IMR-90 (cell line): Measurements from ENCODE around the gene NR5A1. TPM values are rescaled to one million over a fixed set of nuclear protein-coding genes. Genes with fewer than 3 reads are reported as not detected.

Source experiments
- ATAC-seq: fragments of 200-7000 bp; cut with Tn5 transposase; 2 replicates; pipeline ENCODE4 v1.9.1; 2020; ENCODE audit warnings: low read depth, mild to moderate bottlenecking, moderate library complexity
- BruUV-seq: library from RNA; stranded (reverse); fragments of 400-500 nt; replicated peaks from 2 replicates; lab custom pipeline; 2021; lab: Mats Ljungman, UMichigan
- CTCF ChIA-PET: fragments of 300-600 bp; formaldehyde crosslinking; extraction: SDS; loops from one replicate; lab custom pipeline; 2021; ENCODE audit warnings: antibody characterized with exemption; lab: Yijun Ruan, JAX
- POLR2A ChIA-PET: fragments of 300-600 bp; sonication (Branson Sonifier 250); formaldehyde crosslinking; loops from one replicate; lab custom pipeline; 2022; ENCODE audit warnings: antibody characterized with exemption; ENCODE audit not compliant: unreplicated experiment; lab: Charles Lee
- DNase-seq: peaks from one replicate; pipeline ENCODE4 v3.0.0; 2013
- H2AFZ ChIP-seq: replicated peaks from 2 replicates; pipeline ENCODE3; 2013; ENCODE audit warnings: low read length, mild to moderate bottlenecking; ENCODE audit not compliant: poor library complexity
- H2AK5ac ChIP-seq: 2 replicates; pipeline ENCODE4 v1.6.1; 2013; ENCODE audit warnings: low read depth, low read length, inconsistent platforms
- H2AK9ac ChIP-seq: replicated peaks from 2 replicates; pipeline ENCODE3; 2013; ENCODE audit warnings: mild to moderate bottlenecking, low read depth, low read length, moderate library complexity; ENCODE audit not compliant: poor library complexity
- H2BK120ac ChIP-seq: 2 replicates; pipeline ENCODE4 v1.6.1; 2013; ENCODE audit warnings: low read depth, low read length, inconsistent platforms
- H2BK15ac ChIP-seq: 3 replicates; pipeline ENCODE4 v1.6.1; 2013; ENCODE audit warnings: low read depth, low read length, inconsistent platforms
- H2BK20ac ChIP-seq: 2 replicates; pipeline ENCODE4 v1.6.1; 2013; ENCODE audit warnings: low read depth, mild to moderate bottlenecking, inconsistent platforms, low read length, moderate library complexity
- H2BK5ac ChIP-seq: 2 replicates; pipeline ENCODE4 v1.6.1; 2013; ENCODE audit warnings: mild to moderate bottlenecking, low read depth, low read length, inconsistent platforms; ENCODE audit not compliant: poor library complexity, severe bottlenecking
- H3K14ac ChIP-seq: replicated peaks from 2 replicates; pipeline ENCODE4 v1.6.1; 2013; ENCODE audit warnings: low read depth, low read length, inconsistent platforms
- H3K18ac ChIP-seq: 2 replicates; pipeline ENCODE4 v1.6.1; 2013; ENCODE audit warnings: low read depth, low read length, control low read depth
- H3K23ac ChIP-seq: 2 replicates; pipeline ENCODE4 v1.6.1; 2013; ENCODE audit warnings: low read depth, low read length, inconsistent platforms
- H3K27ac ChIP-seq: 2 replicates; pipeline ENCODE4 v1.5.1; 2013; ENCODE audit warnings: mild to moderate bottlenecking, control low read depth, low read length; ENCODE audit not compliant: insufficient read depth
- H3K27me3 ChIP-seq: 2 replicates; pipeline ENCODE4 v1.6.1; 2013; ENCODE audit warnings: low read length; ENCODE audit not compliant: control insufficient read depth, insufficient read depth
- H3K36me3 ChIP-seq: 2 replicates; pipeline ENCODE4 v1.6.1; 2013; ENCODE audit warnings: low read length, mixed read lengths; ENCODE audit not compliant: control insufficient read depth, insufficient read depth
- H3K4ac ChIP-seq: 2 replicates; pipeline ENCODE4 v1.6.1; 2013; ENCODE audit warnings: low read depth, low read length, inconsistent platforms
- H3K4me1 ChIP-seq: 2 replicates; pipeline ENCODE4 v1.6.1; 2013; ENCODE audit warnings: low read length, mixed read lengths; ENCODE audit not compliant: control insufficient read depth, insufficient read depth
- H3K4me2 ChIP-seq: 2 replicates; pipeline ENCODE4 v1.6.1; 2013; ENCODE audit warnings: low read depth, mild to moderate bottlenecking, control low read depth, low read length, moderate library complexity
- H3K4me3 ChIP-seq: 2 replicates; pipeline ENCODE4 v1.5.1; 2013; ENCODE audit warnings: low read depth, mild to moderate bottlenecking, control low read depth, low read length, moderate library complexity; ENCODE audit not compliant: insufficient read depth
- H3K56ac ChIP-seq: 2 replicates; pipeline ENCODE4 v1.6.1; 2013; ENCODE audit warnings: low read length, inconsistent platforms; ENCODE audit not compliant: insufficient read depth; ENCODE audit errors: extremely low read depth
- H3K79me1 ChIP-seq, 2 experiments: 2 replicates each; pipeline ENCODE4 v1.6.1; 2013; ENCODE audit warnings: low read length in 2 of 2, inconsistent platforms in 1 of 2, low read depth in 1 of 2
- H3K9ac ChIP-seq: 2 replicates; pipeline ENCODE4 v1.6.1; 2013; ENCODE audit warnings: low read depth, low read length, control low read depth
- H3K9me1 ChIP-seq: 2 replicates; pipeline ENCODE4 v1.6.1; 2013; ENCODE audit warnings: low read length, inconsistent platforms; ENCODE audit not compliant: insufficient read depth
- H3K9me3 ChIP-seq: 2 replicates; pipeline ENCODE4 v1.6.1; 2013; ENCODE audit warnings: low read length; ENCODE audit not compliant: control insufficient read depth, insufficient read depth
- H4K20me1 ChIP-seq: 2 replicates; pipeline ENCODE4 v1.6.1; 2013; ENCODE audit warnings: low read length, inconsistent platforms; ENCODE audit not compliant: insufficient read depth
- H4K5ac ChIP-seq: 2 replicates; pipeline ENCODE4 v1.6.1; 2013; ENCODE audit warnings: mild to moderate bottlenecking, low read depth, low read length, control low read depth
- H4K8ac ChIP-seq, 2 experiments: 2 replicates each; pipeline ENCODE4 v1.6.1; 2013; ENCODE audit warnings: low read depth in 2 of 2, low read length in 2 of 2, control low read depth in 1 of 2, inconsistent platforms in 1 of 2
- H4K91ac ChIP-seq: 2 replicates; pipeline ENCODE4 v1.6.1; 2013; ENCODE audit warnings: low read depth, low read length, inconsistent platforms; ENCODE audit not compliant: insufficient read depth
- BHLHE40 ChIP-seq: fragments of 150-350 bp; IDR thresholded peaks from 2 replicates; pipeline ENCODE4 v1.6.1; 2016; ENCODE audit warnings: mild to moderate bottlenecking, low read depth, low read length
- CEBPB ChIP-seq: IDR thresholded peaks from 2 replicates; pipeline ENCODE4 v1.6.1; 2012; ENCODE audit warnings: low read depth, low read length, improper control_type of control experiment
- CHD1 ChIP-seq: IDR thresholded peaks from 2 replicates; pipeline ENCODE4 v1.6.1; 2012; ENCODE audit warnings: low read depth, low read length, improper control_type of control experiment
- ELK1 ChIP-seq: fragments of 150-350 bp; IDR thresholded peaks from 2 replicates; pipeline ENCODE4 v1.6.1; 2016; ENCODE audit warnings: low read depth, mild to moderate bottlenecking, low read length, moderate library complexity, borderline replicate concordance
- FOS ChIP-seq: fragments of 150-350 bp; IDR thresholded peaks from 2 replicates; pipeline ENCODE4 v1.6.1; 2016; ENCODE audit warnings: low read depth, low read length
- MAFK ChIP-seq: IDR thresholded peaks from 2 replicates; pipeline ENCODE4 v1.6.1; 2012; ENCODE audit warnings: low read depth, low read length, improper control_type of control experiment
- MAZ ChIP-seq: IDR thresholded peaks from 2 replicates; pipeline ENCODE4 v1.6.1; 2012; ENCODE audit warnings: low read depth, mild to moderate bottlenecking, low read length, improper control_type of control experiment, moderate library complexity, borderline replicate concordance
- MXI1 ChIP-seq: IDR thresholded peaks from 2 replicates; pipeline ENCODE4 v1.6.1; 2012; ENCODE audit warnings: low read depth, mild to moderate bottlenecking, low read length, moderate library complexity, borderline replicate concordance
- NFE2L2 ChIP-seq: fragments of 150-350 bp; IDR thresholded peaks from 2 replicates; pipeline ENCODE4 v1.6.1; 2016; ENCODE audit warnings: low read depth, mild to moderate bottlenecking, low read length
- POLR2A ChIP-seq: IDR thresholded peaks from 2 replicates; pipeline ENCODE4 v1.6.1; 2012; ENCODE audit warnings: mild to moderate bottlenecking, low read depth, low read length
- RAD21 ChIP-seq: IDR thresholded peaks from 2 replicates; pipeline ENCODE4 v1.6.1; 2012; ENCODE audit warnings: low read length, improper control_type of control experiment
- RCOR1 ChIP-seq: IDR thresholded peaks from 2 replicates; pipeline ENCODE4 v1.6.1; 2012; ENCODE audit warnings: mild to moderate bottlenecking, low read length, improper control_type of control experiment; ENCODE audit not compliant: insufficient replicate concordance
- RFX5 ChIP-seq: IDR thresholded peaks from 2 replicates; pipeline ENCODE4 v1.8.0; 2012; ENCODE audit warnings: low read depth, mild to moderate bottlenecking, low read length, moderate library complexity
- SMC3 ChIP-seq: fragments of 150-350 bp; IDR thresholded peaks from 2 replicates; pipeline ENCODE4 v1.6.1; 2016; ENCODE audit warnings: low read depth, mild to moderate bottlenecking, antibody characterized with exemption, low read length, moderate library complexity
- WGBS, 2 experiments: methylation state at CpG; one replicate each; pipeline versions ENCODE4 v1.1.5 to v1.1.7; 2013; ENCODE audit warnings: missing lambda C conversion rate in 2 of 2; ENCODE audit not compliant: insufficient read length in 1 of 2; ENCODE audit errors: extremely low coverage in 2 of 2; 5-methylcytosine and 5-hydroxymethylcytosine counted together
- dilution Hi-C: fragments of 300-500 bp; cut with HindIII; formaldehyde crosslinking; loops from one replicate; pipeline ENCODE4 v1.14.3; 2018; ENCODE audit warnings: low sequenced_read_pairs; ENCODE audit not compliant: unreplicated experiment
- in situ Hi-C: fragments of 300-500 bp; cut with MboI; formaldehyde crosslinking; loops from 3 replicates; pipeline ENCODE4 v1.14.3; 2019; ENCODE audit warnings: low sequenced_read_pairs, inconsistent platforms, mixed read lengths
- intact Hi-C: fragments of 100-400 bp; cut with micrococcal nuclease; formaldehyde crosslinking; loops from 2 replicates; pipeline ENCODE4 v1.10.0; 2022
- polyA plus RNA-seq, 3 experiments: library from polyadenylated mRNA; depleted of rRNA; stranded (reverse); fragments of >200 nt; gene quantifications; 2 replicates each; pipeline ENCODE4 v1.2.3, GENCODE V29; 2012; ENCODE audit warnings: low replicate concordance in 1 of 3
- total RNA-seq: library from RNA; depleted of rRNA; stranded (reverse); fragments of >200 nt; gene quantifications from 2 replicates; pipeline ENCODE4 v1.2.3, GENCODE V29; 2012
- TF ChIP-seq, protein P1 (sequence below): fragments of 150-350 bp; IDR thresholded peaks from 2 replicates; pipeline ENCODE4 v1.6.1; 2017; ENCODE audit warnings: mild to moderate bottlenecking, antibody characterized with exemption, low read length, low read depth
- TF ChIP-seq, protein P2 (sequence below): conservative IDR thresholded peaks from 2 replicates; pipeline ENCODE4 v1.5.1; 2012; ENCODE audit warnings: mild to moderate bottlenecking, low read depth, low read length, improper control_type of control experiment

The NR5A1 gene
- total and polyA plus RNA-seq, 2 of the 4 experiments (the other 2 are of a cell fraction) = not detected

- H3K18ac ChIP-seq = no peak overlapping the region
- no peak overlapping the region for H3K4ac ChIP-seq
- H3K36me3 ChIP-seq = no peaks in the 10 kb centered on the region
- H3K9me1 ChIP-seq = no peaks in the 10 kb centered on the region
- no peak overlapping the region for H3K23ac ChIP-seq
- H3K4me3 ChIP-seq = no peak overlapping the region
- no peaks in the 10 kb centered on the region for H3K4me1 ChIP-seq
- peaks cover 40% of the 10 kb centered on the region for H3K27me3 ChIP-seq
- no peak overlapping the region for H3K14ac ChIP-seq
- H3K27ac ChIP-seq = no peak overlapping the region
- no peak for TF ChIP-seq FOS
- TF ChIP-seq CHD1 = no peak
- TF ChIP-seq RAD21 = no peak
- TF ChIP-seq, protein P1, sequence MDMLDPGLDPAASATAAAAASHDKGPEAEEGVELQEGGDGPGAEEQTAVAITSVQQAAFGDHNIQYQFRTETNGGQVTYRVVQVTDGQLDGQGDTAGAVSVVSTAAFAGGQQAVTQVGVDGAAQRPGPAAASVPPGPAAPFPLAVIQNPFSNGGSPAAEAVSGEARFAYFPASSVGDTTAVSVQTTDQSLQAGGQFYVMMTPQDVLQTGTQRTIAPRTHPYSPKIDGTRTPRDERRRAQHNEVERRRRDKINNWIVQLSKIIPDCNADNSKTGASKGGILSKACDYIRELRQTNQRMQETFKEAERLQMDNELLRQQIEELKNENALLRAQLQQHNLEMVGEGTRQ = no peak
- TF ChIP-seq MAZ = no peak
- TF ChIP-seq, protein P2, sequence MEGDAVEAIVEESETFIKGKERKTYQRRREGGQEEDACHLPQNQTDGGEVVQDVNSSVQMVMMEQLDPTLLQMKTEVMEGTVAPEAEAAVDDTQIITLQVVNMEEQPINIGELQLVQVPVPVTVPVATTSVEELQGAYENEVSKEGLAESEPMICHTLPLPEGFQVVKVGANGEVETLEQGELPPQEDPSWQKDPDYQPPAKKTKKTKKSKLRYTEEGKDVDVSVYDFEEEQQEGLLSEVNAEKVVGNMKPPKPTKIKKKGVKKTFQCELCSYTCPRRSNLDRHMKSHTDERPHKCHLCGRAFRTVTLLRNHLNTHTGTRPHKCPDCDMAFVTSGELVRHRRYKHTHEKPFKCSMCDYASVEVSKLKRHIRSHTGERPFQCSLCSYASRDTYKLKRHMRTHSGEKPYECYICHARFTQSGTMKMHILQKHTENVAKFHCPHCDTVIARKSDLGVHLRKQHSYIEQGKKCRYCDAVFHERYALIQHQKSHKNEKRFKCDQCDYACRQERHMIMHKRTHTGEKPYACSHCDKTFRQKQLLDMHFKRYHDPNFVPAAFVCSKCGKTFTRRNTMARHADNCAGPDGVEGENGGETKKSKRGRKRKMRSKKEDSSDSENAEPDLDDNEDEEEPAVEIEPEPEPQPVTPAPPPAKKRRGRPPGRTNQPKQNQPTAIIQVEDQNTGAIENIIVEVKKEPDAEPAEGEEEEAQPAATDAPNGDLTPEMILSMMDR = no peak
- no peak for TF ChIP-seq MAFK
- no peak for TF ChIP-seq BHLHE40
- no peak for TF ChIP-seq MXI1
- TF ChIP-seq POLR2A = no peak
- no peak for TF ChIP-seq RFX5
- TF ChIP-seq NFE2L2 = no peak
- no peak for TF ChIP-seq ELK1
- no peak for TF ChIP-seq CEBPB
- TF ChIP-seq SMC3 = no peak
- no peak for TF ChIP-seq RCOR1
- dilution Hi-C loops = no loop called here
- no peak overlapping the region for H2AK9ac ChIP-seq
- no peak overlapping the region for H4K91ac ChIP-seq
- H3K79me1 ChIP-seq = no peaks in the 10 kb centered on the region
- no peaks in the 10 kb centered on the region for H3K9me3 ChIP-seq
- H2BK120ac ChIP-seq = no peak overlapping the region
- no TSS peak for BruUV-seq
- no peak overlapping the region for H2AK5ac ChIP-seq
- no peak overlapping the region for H4K5ac ChIP-seq
- H4K8ac ChIP-seq = no peak overlapping the region
- ChIA-PET POLR2A (no interaction called here), CTCF (no interaction called here)
- no peaks in the 10 kb centered on the region for H4K20me1 ChIP-seq
- no peak overlapping the region for H2AFZ ChIP-seq
- ATAC-seq (no peak), DNase-seq (no peak)
- H2BK15ac ChIP-seq = no peak overlapping the region
- WGBS, 2 experiments = 56% methylated on average over 2 of the region's 7 CpGs; no CpG with 5 or more reads in 1 of the 2 experiments
- H2BK5ac ChIP-seq = no peak overlapping the region
- in situ Hi-C loops = no loop called here
- no peak overlapping the region for H3K56ac ChIP-seq
- intact Hi-C loops = no loop called here
- H2BK20ac ChIP-seq = no peak overlapping the region
- H3K9ac ChIP-seq = no peak overlapping the region
- H3K4me2 ChIP-seq = no peak overlapping the region
These were observed 59.2 kb downstream of the NR5A1 start for GRCh38 chr9:124448019-124448418.
